IMR-90 (cell line): Measurements from ENCODE around the gene NCDN. TPM values are rescaled to one million over a fixed set of nuclear protein-coding genes. Genes with fewer than 3 reads are reported as not detected.

ENCODE experiments used
- ATAC-seq: fragments of 200-7000 bp; cut with Tn5 transposase; 2 replicates; pipeline ENCODE4 v1.9.1; 2020; ENCODE audit warnings: low read depth, mild to moderate bottlenecking, moderate library complexity
- BruUV-seq: library from RNA; stranded (reverse); fragments of 400-500 nt; replicated peaks from 2 replicates; lab custom pipeline; 2021; lab: Mats Ljungman, UMichigan
- CTCF ChIA-PET: fragments of 300-600 bp; formaldehyde crosslinking; extraction: SDS; loops from one replicate; lab custom pipeline; 2021; ENCODE audit warnings: antibody characterized with exemption; lab: Yijun Ruan, JAX
- POLR2A ChIA-PET: fragments of 300-600 bp; sonication (Branson Sonifier 250); formaldehyde crosslinking; loops from one replicate; lab custom pipeline; 2022; ENCODE audit warnings: antibody characterized with exemption; ENCODE audit not compliant: unreplicated experiment; lab: Charles Lee
- DNase-seq: peaks from one replicate; pipeline ENCODE4 v3.0.0; 2013
- H2AFZ ChIP-seq: replicated peaks from 2 replicates; pipeline ENCODE3; 2013; ENCODE audit warnings: low read length, mild to moderate bottlenecking; ENCODE audit not compliant: poor library complexity
- H2AK5ac ChIP-seq: 2 replicates; pipeline ENCODE4 v1.6.1; 2013; ENCODE audit warnings: low read depth, low read length, inconsistent platforms
- H2AK9ac ChIP-seq: replicated peaks from 2 replicates; pipeline ENCODE3; 2013; ENCODE audit warnings: mild to moderate bottlenecking, low read depth, low read length, moderate library complexity; ENCODE audit not compliant: poor library complexity
- H2BK120ac ChIP-seq: 2 replicates; pipeline ENCODE4 v1.6.1; 2013; ENCODE audit warnings: low read depth, low read length, inconsistent platforms
- H2BK15ac ChIP-seq: 3 replicates; pipeline ENCODE4 v1.6.1; 2013; ENCODE audit warnings: low read depth, low read length, inconsistent platforms
- H2BK20ac ChIP-seq: 2 replicates; pipeline ENCODE4 v1.6.1; 2013; ENCODE audit warnings: low read depth, mild to moderate bottlenecking, inconsistent platforms, low read length, moderate library complexity
- H2BK5ac ChIP-seq: 2 replicates; pipeline ENCODE4 v1.6.1; 2013; ENCODE audit warnings: mild to moderate bottlenecking, low read depth, low read length, inconsistent platforms; ENCODE audit not compliant: poor library complexity, severe bottlenecking
- H3K14ac ChIP-seq: replicated peaks from 2 replicates; pipeline ENCODE4 v1.6.1; 2013; ENCODE audit warnings: low read depth, low read length, inconsistent platforms
- H3K18ac ChIP-seq: 2 replicates; pipeline ENCODE4 v1.6.1; 2013; ENCODE audit warnings: low read depth, low read length, control low read depth
- H3K23ac ChIP-seq: 2 replicates; pipeline ENCODE4 v1.6.1; 2013; ENCODE audit warnings: low read depth, low read length, inconsistent platforms
- H3K27ac ChIP-seq: 2 replicates; pipeline ENCODE4 v1.5.1; 2013; ENCODE audit warnings: mild to moderate bottlenecking, control low read depth, low read length; ENCODE audit not compliant: insufficient read depth
- H3K27me3 ChIP-seq: 2 replicates; pipeline ENCODE4 v1.6.1; 2013; ENCODE audit warnings: low read length; ENCODE audit not compliant: control insufficient read depth, insufficient read depth
- H3K36me3 ChIP-seq: 2 replicates; pipeline ENCODE4 v1.6.1; 2013; ENCODE audit warnings: low read length, mixed read lengths; ENCODE audit not compliant: control insufficient read depth, insufficient read depth
- H3K4ac ChIP-seq: 2 replicates; pipeline ENCODE4 v1.6.1; 2013; ENCODE audit warnings: low read depth, low read length, inconsistent platforms
- H3K4me1 ChIP-seq: 2 replicates; pipeline ENCODE4 v1.6.1; 2013; ENCODE audit warnings: low read length, mixed read lengths; ENCODE audit not compliant: control insufficient read depth, insufficient read depth
- H3K4me2 ChIP-seq: 2 replicates; pipeline ENCODE4 v1.6.1; 2013; ENCODE audit warnings: low read depth, mild to moderate bottlenecking, control low read depth, low read length, moderate library complexity
- H3K4me3 ChIP-seq: 2 replicates; pipeline ENCODE4 v1.5.1; 2013; ENCODE audit warnings: low read depth, mild to moderate bottlenecking, control low read depth, low read length, moderate library complexity; ENCODE audit not compliant: insufficient read depth
- H3K56ac ChIP-seq: 2 replicates; pipeline ENCODE4 v1.6.1; 2013; ENCODE audit warnings: low read length, inconsistent platforms; ENCODE audit not compliant: insufficient read depth; ENCODE audit errors: extremely low read depth
- H3K79me1 ChIP-seq, 2 experiments: 2 replicates each; pipeline ENCODE4 v1.6.1; 2013; ENCODE audit warnings: low read length in 2 of 2, inconsistent platforms in 1 of 2, low read depth in 1 of 2
- H3K9ac ChIP-seq: 2 replicates; pipeline ENCODE4 v1.6.1; 2013; ENCODE audit warnings: low read depth, low read length, control low read depth
- H3K9me1 ChIP-seq: 2 replicates; pipeline ENCODE4 v1.6.1; 2013; ENCODE audit warnings: low read length, inconsistent platforms; ENCODE audit not compliant: insufficient read depth
- H3K9me3 ChIP-seq: 2 replicates; pipeline ENCODE4 v1.6.1; 2013; ENCODE audit warnings: low read length; ENCODE audit not compliant: control insufficient read depth, insufficient read depth
- H4K20me1 ChIP-seq: 2 replicates; pipeline ENCODE4 v1.6.1; 2013; ENCODE audit warnings: low read length, inconsistent platforms; ENCODE audit not compliant: insufficient read depth
- H4K5ac ChIP-seq: 2 replicates; pipeline ENCODE4 v1.6.1; 2013; ENCODE audit warnings: mild to moderate bottlenecking, low read depth, low read length, control low read depth
- H4K8ac ChIP-seq, 2 experiments: 2 replicates each; pipeline ENCODE4 v1.6.1; 2013; ENCODE audit warnings: low read depth in 2 of 2, low read length in 2 of 2, control low read depth in 1 of 2, inconsistent platforms in 1 of 2
- H4K91ac ChIP-seq: 2 replicates; pipeline ENCODE4 v1.6.1; 2013; ENCODE audit warnings: low read depth, low read length, inconsistent platforms; ENCODE audit not compliant: insufficient read depth
- CEBPB ChIP-seq: IDR thresholded peaks from 2 replicates; pipeline ENCODE4 v1.6.1; 2012; ENCODE audit warnings: low read depth, low read length, improper control_type of control experiment
- CHD1 ChIP-seq: IDR thresholded peaks from 2 replicates; pipeline ENCODE4 v1.6.1; 2012; ENCODE audit warnings: low read depth, low read length, improper control_type of control experiment
- FOS ChIP-seq: fragments of 150-350 bp; IDR thresholded peaks from 2 replicates; pipeline ENCODE4 v1.6.1; 2016; ENCODE audit warnings: low read depth, low read length
- POLR2A ChIP-seq: IDR thresholded peaks from 2 replicates; pipeline ENCODE4 v1.6.1; 2012; ENCODE audit warnings: mild to moderate bottlenecking, low read depth, low read length
- RAD21 ChIP-seq: IDR thresholded peaks from 2 replicates; pipeline ENCODE4 v1.6.1; 2012; ENCODE audit warnings: low read length, improper control_type of control experiment
- RCOR1 ChIP-seq: IDR thresholded peaks from 2 replicates; pipeline ENCODE4 v1.6.1; 2012; ENCODE audit warnings: mild to moderate bottlenecking, low read length, improper control_type of control experiment; ENCODE audit not compliant: insufficient replicate concordance
- RFX5 ChIP-seq: IDR thresholded peaks from 2 replicates; pipeline ENCODE4 v1.8.0; 2012; ENCODE audit warnings: low read depth, mild to moderate bottlenecking, low read length, moderate library complexity
- WGBS, 2 experiments: methylation state at CpG; one replicate each; pipeline versions ENCODE4 v1.1.5 to v1.1.7; 2013; ENCODE audit warnings: missing lambda C conversion rate in 2 of 2; ENCODE audit not compliant: insufficient read length in 1 of 2; ENCODE audit errors: extremely low coverage in 2 of 2; 5-methylcytosine and 5-hydroxymethylcytosine counted together
- dilution Hi-C: fragments of 300-500 bp; cut with HindIII; formaldehyde crosslinking; loops from one replicate; pipeline ENCODE4 v1.14.3; 2018; ENCODE audit warnings: low sequenced_read_pairs; ENCODE audit not compliant: unreplicated experiment
- in situ Hi-C: fragments of 300-500 bp; cut with MboI; formaldehyde crosslinking; loops from 3 replicates; pipeline ENCODE4 v1.14.3; 2019; ENCODE audit warnings: low sequenced_read_pairs, inconsistent platforms, mixed read lengths
- intact Hi-C: fragments of 100-400 bp; cut with micrococcal nuclease; formaldehyde crosslinking; loops from 2 replicates; pipeline ENCODE4 v1.10.0; 2022
- polyA plus RNA-seq, 3 experiments: library from polyadenylated mRNA; depleted of rRNA; stranded (reverse); fragments of >200 nt; gene quantifications; 2 replicates each; pipeline ENCODE4 v1.2.3, GENCODE V29; 2012; ENCODE audit warnings: low replicate concordance in 1 of 3
- total RNA-seq: library from RNA; depleted of rRNA; stranded (reverse); fragments of >200 nt; gene quantifications from 2 replicates; pipeline ENCODE4 v1.2.3, GENCODE V29; 2012

The NCDN gene
- total and polyA plus RNA-seq, 2 of the 4 experiments (the other 2 are of a cell fraction) = 10.0 to 38.8 TPM

GRCh38 chr1:35564884-35565741 is 7.5 kb downstream of the NCDN start:
- WGBS, 2 experiments = 97% methylated on average over 5 of the region's 28 CpGs; no CpG with 5 or more reads in 1 of the 2 experiments
- BruUV-seq = no TSS peak

More at GRCh38 chr1:35564884-35565741, 7.5 kb downstream of the NCDN start:
- Histone ChIP-seq H2BK15ac (no peak overlapping the region), H4K91ac (no peak overlapping the region), H3K56ac (no peak overlapping the region), H2BK120ac (no peak overlapping the region), H3K4me1 (no peaks in the 10 kb centered on the region; the same call in 1 of the 2 replicates), H4K5ac (no peak overlapping the region), H2AK9ac (no peak overlapping the region), H3K27me3 (no peaks in the 10 kb centered on the region), H2AK5ac (no peak overlapping the region), H2BK20ac (no peak overlapping the region), H2BK5ac (no peak overlapping the region), H3K27ac (no peak overlapping the region), H3K36me3 (peaks cover 41% of the 10 kb centered on the region), H3K18ac (no peak overlapping the region), H3K4ac (no peak overlapping the region), H4K20me1 (peaks cover 32% of the 10 kb centered on the region), H3K79me1 (peaks cover 2 to 15% of the 10 kb centered on the region in 2 experiments; a peak in 1 of 4 replicates), H2AFZ (no peak overlapping the region), H3K23ac (no peak overlapping the region), H3K9me3 (no peaks in the 10 kb centered on the region), H3K9ac (no peak overlapping the region), H3K4me3 (no peak overlapping the region), H3K4me2 (no peak overlapping the region), H3K14ac (no peak overlapping the region), H4K8ac (no peak overlapping the region), H3K9me1 (no peaks in the 10 kb centered on the region)
- CTCF ChIA-PET = interaction anchor here (0.6 to 1.7 kb wide), 6 partner anchors 10 to 162 kb away, joined by 3 to 21 read pairs (median 4); no protein-coding TSS in a partner anchor
- dilution Hi-C loops (no loop called here), intact Hi-C loops (loop anchor here (1.0 kb wide), 1 partner anchor 114 kb away; no protein-coding TSS in a partner anchor), in situ Hi-C loops (loop anchor here (5.0 to 10.0 kb wide), 3 partner anchors 113 to 370 kb away; partner anchors contain the start of gene SFPQ)
- TF ChIP-seq FOS (no peak), RAD21 (no peak), RCOR1 (no peak), CEBPB (no peak), CHD1 (no peak), POLR2A (no peak), RFX5 (no peak)
- POLR2A ChIA-PET = interaction anchor here (0.6 kb wide), 2 partner anchors 12 to 176 kb away, joined by 3 to 8 read pairs; no protein-coding TSS in a partner anchor
- no peak for DNase-seq
- no peak for ATAC-seq
